HFFc6 (cell line): ENCODE results near the gene MDGA2. TPM values are rescaled to one million over a fixed set of nuclear protein-coding genes. Genes with fewer than 3 reads are reported as not detected.

Experiments used
- DNase-seq: peaks from one replicate; pipeline ENCODE4 v3.0.0-alpha.2; 2018
- H3K27ac Mint-ChIP-seq: 2 replicates; pipeline ENCODE4 v1.8.0; 2020; ENCODE audit warnings: mild to moderate bottlenecking, mixed read lengths
- H3K27me3 Mint-ChIP-seq: 2 replicates; pipeline ENCODE4 v1.8.0; 2021; ENCODE audit warnings: mild to moderate bottlenecking, moderate library complexity, mixed read lengths; ENCODE audit not compliant: insufficient read depth
- H3K36me3 Mint-ChIP-seq: 2 replicates; pipeline ENCODE4 v1.8.0; 2021; ENCODE audit warnings: low read depth, mixed read lengths
- H3K4me1 Mint-ChIP-seq: 2 replicates; pipeline ENCODE4 v1.8.0; 2020; ENCODE audit warnings: low read depth, mixed read lengths
- H3K4me3 Mint-ChIP-seq: 2 replicates; pipeline ENCODE4 v1.8.0; 2020; ENCODE audit warnings: mild to moderate bottlenecking, moderate library complexity, mixed read lengths
- H3K9me3 Mint-ChIP-seq: 2 replicates; pipeline ENCODE4 v1.8.0; 2020; ENCODE audit warnings: mild to moderate bottlenecking, mixed read lengths
- CTCF ChIP-seq: fragments of 200-600 bp; sonication (generic); IDR thresholded peaks from 2 replicates; pipeline ENCODE4 v1.5.0; 2021; ENCODE audit warnings: antibody characterized with exemption, mild to moderate bottlenecking
- total RNA-seq, 6 experiments: library from RNA; stranded (reverse); fragmentation: NEBNext Ultra II Directional; extraction: Animal tissue kit (Norgen Biotek cat#: 25700); gene quantifications; 2 replicates in 1 of 6; 3 replicates in 5 of 6; pipeline ENCODE4 v1.2.3, GENCODE V29; 2021

MDGA2 gene
- total RNA-seq, 6 experiments from 2014 or later: not detected

- Mint-ChIP-seq H3K36me3 (no peaks in the 10 kb centered on the region), H3K4me1 (no peaks in the 10 kb centered on the region), H3K27me3 (no peaks in the 10 kb centered on the region), H3K27ac (no peak overlapping the region), H3K9me3 (peaks cover 21% of the 10 kb centered on the region), H3K4me3 (no peak overlapping the region)
- no peak for TF ChIP-seq CTCF
- DNase-seq: no peak
Observed at GRCh38 chr14:47471075-47471474, 204.3 kb downstream of the MDGA2 start.

- no peak for TF ChIP-seq CTCF
- DNase-seq: no peak
- Mint-ChIP-seq H3K27ac (no peak overlapping the region), H3K27me3 (no peaks in the 10 kb centered on the region), H3K4me1 (no peaks in the 10 kb centered on the region), H3K36me3 (no peaks in the 10 kb centered on the region), H3K4me3 (no peak overlapping the region), H3K9me3 (peaks cover 48% of the 10 kb centered on the region)
Observed at GRCh38 chr14:47466916-47467315, 208.5 kb downstream of the MDGA2 start.

GRCh38 chr14:47454025-47454424, 221.4 kb downstream of the MDGA2 start:
- no peaks in the 10 kb centered on the region for H3K36me3 Mint-ChIP-seq
- no peak for DNase-seq
- no peak for TF ChIP-seq CTCF
- peaks cover 34% of the 10 kb centered on the region for H3K9me3 Mint-ChIP-seq
- H3K27ac Mint-ChIP-seq: no peak overlapping the region
- no peaks in the 10 kb centered on the region for H3K27me3 Mint-ChIP-seq
- H3K4me1 Mint-ChIP-seq: no peaks in the 10 kb centered on the region
- no peak overlapping the region for H3K4me3 Mint-ChIP-seq

GRCh38 chr14:47447076-47447475, 228.3 kb downstream of the MDGA2 start:
- peaks cover 52% of the 10 kb centered on the region for H3K9me3 Mint-ChIP-seq
- no peaks in the 10 kb centered on the region for H3K4me1 Mint-ChIP-seq
- no peak for DNase-seq
- no peak overlapping the region for H3K4me3 Mint-ChIP-seq
- H3K27me3 Mint-ChIP-seq: no peaks in the 10 kb centered on the region
- no peak overlapping the region for H3K27ac Mint-ChIP-seq
- TF ChIP-seq CTCF: no peak
- no peaks in the 10 kb centered on the region; the same call in 1 of the 2 replicates for H3K36me3 Mint-ChIP-seq

- no peak for TF ChIP-seq CTCF
- H3K4me1 Mint-ChIP-seq: no peaks in the 10 kb centered on the region
- no peak overlapping the region for H3K27ac Mint-ChIP-seq
- H3K27me3 Mint-ChIP-seq: no peaks in the 10 kb centered on the region
- H3K9me3 Mint-ChIP-seq: peaks cover 42% of the 10 kb centered on the region
- DNase-seq: no peak
- no peak overlapping the region for H3K4me3 Mint-ChIP-seq
- H3K36me3 Mint-ChIP-seq: no peaks in the 10 kb centered on the region; the same call in 1 of the 2 replicates
Observed at GRCh38 chr14:47442211-47442610, 233.2 kb downstream of the MDGA2 start.

GRCh38 chr14:47439953-47440352, 235.5 kb downstream of the MDGA2 start:
- no peak overlapping the region for H3K27ac Mint-ChIP-seq
- no peaks in the 10 kb centered on the region for H3K27me3 Mint-ChIP-seq
- DNase-seq: no peak
- no peak overlapping the region for H3K4me3 Mint-ChIP-seq
- peaks cover 37% of the 10 kb centered on the region for H3K9me3 Mint-ChIP-seq
- TF ChIP-seq CTCF: no peak
- no peaks in the 10 kb centered on the region for H3K4me1 Mint-ChIP-seq
- H3K36me3 Mint-ChIP-seq: no peaks in the 10 kb centered on the region; the same call in 1 of the 2 replicates
